Fibroblast of lung (primary cell): ENCODE results near the gene NFASC.

Source experiments
- EZH2 ChIP-seq: IDR thresholded peaks from 2 replicates; pipeline ENCODE4 v1.5.1; 2012; ENCODE audit warnings: low read length, control low read depth, mild to moderate bottlenecking; ENCODE audit errors: missing control alignments
- TF ChIP-seq, protein P1 (sequence below), 2 donors: IDR thresholded peaks in 1 of 2; conservative IDR thresholded peaks in 1 of 2; 1 replicate in 1 of 2; 2 replicates in 1 of 2; pipeline ENCODE4 v1.5.1; 2011 to 2012; ENCODE audit warnings: low read length in 2 of 2, control low read depth in 1 of 2, inconsistent platforms in 1 of 2, low read depth in 1 of 2, mild to moderate bottlenecking in 1 of 2

- TF ChIP-seq, protein P1, sequence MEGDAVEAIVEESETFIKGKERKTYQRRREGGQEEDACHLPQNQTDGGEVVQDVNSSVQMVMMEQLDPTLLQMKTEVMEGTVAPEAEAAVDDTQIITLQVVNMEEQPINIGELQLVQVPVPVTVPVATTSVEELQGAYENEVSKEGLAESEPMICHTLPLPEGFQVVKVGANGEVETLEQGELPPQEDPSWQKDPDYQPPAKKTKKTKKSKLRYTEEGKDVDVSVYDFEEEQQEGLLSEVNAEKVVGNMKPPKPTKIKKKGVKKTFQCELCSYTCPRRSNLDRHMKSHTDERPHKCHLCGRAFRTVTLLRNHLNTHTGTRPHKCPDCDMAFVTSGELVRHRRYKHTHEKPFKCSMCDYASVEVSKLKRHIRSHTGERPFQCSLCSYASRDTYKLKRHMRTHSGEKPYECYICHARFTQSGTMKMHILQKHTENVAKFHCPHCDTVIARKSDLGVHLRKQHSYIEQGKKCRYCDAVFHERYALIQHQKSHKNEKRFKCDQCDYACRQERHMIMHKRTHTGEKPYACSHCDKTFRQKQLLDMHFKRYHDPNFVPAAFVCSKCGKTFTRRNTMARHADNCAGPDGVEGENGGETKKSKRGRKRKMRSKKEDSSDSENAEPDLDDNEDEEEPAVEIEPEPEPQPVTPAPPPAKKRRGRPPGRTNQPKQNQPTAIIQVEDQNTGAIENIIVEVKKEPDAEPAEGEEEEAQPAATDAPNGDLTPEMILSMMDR (conservative IDR thresholded peaks at IDR 0.05 in 1 of 2, IDR thresholded peaks at IDR 0.05 in 1 of 2; ENCODE audit: low read depth in 1 of 2, low read length in 2 of 2) = no peak
- no peak for TF ChIP-seq EZH2
Observed at GRCh38 chr1:205015241-205015640, 144.6 kb downstream of the NFASC start.
